Measurements from ENCODE around the gene ANXA11. TPM values are rescaled to one million over a fixed set of nuclear protein-coding genes. Genes with fewer than 3 reads are reported as not detected.
"Not testable (repeated sequence)": the region's sequence is repeated elsewhere in the genome, so short reads cannot be mapped to it uniquely, and the experiment has no call there.

ANXA11 gene
- total RNA-seq: 14.7 and 17.2 TPM in 2 replicates

DNA sequence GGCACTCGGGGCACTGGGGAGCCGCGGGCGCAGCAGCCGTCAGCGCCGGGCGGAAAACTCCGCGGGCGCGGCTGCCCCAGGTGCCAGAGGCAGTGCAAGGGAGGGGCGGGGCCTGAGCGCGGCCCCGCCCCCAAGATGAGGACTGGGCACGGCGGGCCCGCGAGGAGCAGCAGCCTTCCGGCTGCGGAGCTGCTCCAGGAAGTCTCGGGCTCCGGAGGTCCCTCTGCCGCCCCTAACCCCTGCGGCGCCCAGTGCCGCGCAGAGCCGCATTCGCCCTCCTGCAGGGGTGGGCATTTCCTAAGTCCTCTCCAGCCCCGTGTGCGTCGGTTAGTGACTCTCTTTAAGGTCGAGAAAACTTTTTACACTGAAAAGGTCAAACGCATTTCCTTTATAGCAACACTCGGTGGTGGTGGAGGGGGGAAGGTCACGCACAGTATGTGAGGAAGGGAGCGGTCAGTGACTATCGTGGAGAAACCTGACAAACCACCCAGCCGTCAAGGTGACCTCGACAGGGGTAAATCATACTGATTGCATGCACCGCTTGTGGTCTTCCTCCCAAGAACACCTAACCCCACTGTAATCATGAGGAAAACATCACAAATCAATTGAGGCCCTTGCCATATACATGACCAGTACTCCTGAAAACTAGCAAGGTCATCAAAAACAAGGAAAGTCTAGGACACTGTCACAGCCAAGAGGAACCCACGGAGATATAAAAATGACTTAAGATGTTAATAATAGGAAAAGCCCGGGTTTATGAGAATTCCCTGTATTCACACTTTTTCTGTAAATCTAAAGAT is at the start of gene ANXA11:
Gene ANXA11 (minus strand): TSS at position 61 of the 800 bp plus-strand sequence. CDS start 32,676 bp downstream, outside the sequence.
- DNase-seq (ENCODE audit: low read depth in 2 of 2): peak; percentile 59 to 75

DNA sequence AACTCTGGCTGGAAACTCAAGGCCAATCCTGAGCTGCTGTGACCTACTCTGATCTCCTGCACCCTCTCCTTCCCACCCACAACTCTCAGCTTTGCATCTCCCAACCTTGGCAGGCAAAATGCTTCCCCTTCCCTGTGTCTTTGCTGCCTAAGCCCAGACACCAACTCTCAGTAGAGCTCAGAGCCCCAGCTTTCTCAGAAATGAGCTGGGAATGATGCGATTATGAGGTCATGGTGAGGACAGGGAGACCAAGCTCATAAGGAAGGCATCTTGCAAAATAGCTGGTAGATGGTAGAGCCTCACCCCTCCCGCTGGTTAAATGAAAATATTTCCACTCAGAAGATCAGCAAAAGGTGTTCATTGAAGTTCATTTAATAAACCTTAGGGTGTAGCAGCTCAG is 49.4 kb upstream of the ANXA11 start:
- DNase-seq (ENCODE audit: low read depth in 2 of 2): not testable (repeated sequence)

DNA sequence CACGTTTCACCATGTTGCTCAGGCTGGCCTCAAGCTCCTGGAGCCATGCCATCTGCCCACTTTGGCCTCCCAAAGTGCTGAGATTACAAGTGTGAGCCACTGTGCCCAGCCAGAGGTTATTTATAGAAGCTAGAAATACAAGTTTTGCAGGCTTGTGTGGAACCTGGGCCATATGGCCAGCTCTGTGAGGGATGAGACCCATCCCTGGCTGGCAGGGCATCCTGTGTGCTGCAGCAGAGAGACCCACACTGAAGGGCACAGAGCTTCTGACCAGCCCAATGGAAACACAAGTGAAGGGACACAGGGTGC is 48.6 kb upstream of the ANXA11 start:
- not testable (repeated sequence) for DNase-seq (ENCODE audit: low read depth in 2 of 2)

DNA sequence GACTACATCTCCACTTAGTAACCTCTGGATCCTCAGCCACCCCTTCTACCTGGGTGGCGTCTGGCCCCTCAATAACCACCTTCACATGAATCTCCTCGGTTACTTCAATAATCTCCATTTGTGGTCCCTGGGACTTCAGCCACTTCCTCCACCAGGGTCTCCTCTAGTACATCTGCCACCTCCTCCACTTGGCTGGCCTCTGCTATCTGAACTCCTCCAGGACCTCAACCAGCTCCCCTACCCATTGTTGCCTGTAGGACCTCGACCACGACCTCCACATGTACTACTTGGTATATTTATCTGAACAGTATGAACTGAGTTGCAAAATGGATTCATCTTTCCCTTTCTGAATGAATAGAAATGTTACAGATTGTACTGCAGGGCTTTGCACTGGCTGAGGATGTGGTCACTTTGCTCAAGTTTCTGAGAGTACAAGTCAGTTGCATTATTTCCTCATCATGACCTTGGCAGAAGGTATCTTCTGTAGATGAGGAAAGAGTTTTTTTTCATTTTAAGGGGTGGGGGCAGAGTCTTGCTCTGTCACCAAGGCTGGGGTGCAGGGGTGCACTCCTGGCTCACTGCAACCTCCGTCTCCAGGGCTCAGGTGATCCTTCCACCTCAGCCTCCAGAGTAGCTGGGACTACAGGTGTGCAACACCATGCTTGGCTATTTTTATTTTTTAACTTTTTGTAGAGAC is 48.1 kb upstream of the ANXA11 start:
- no peak for DNase-seq (ENCODE audit: low read depth in 2 of 2)

DNA sequence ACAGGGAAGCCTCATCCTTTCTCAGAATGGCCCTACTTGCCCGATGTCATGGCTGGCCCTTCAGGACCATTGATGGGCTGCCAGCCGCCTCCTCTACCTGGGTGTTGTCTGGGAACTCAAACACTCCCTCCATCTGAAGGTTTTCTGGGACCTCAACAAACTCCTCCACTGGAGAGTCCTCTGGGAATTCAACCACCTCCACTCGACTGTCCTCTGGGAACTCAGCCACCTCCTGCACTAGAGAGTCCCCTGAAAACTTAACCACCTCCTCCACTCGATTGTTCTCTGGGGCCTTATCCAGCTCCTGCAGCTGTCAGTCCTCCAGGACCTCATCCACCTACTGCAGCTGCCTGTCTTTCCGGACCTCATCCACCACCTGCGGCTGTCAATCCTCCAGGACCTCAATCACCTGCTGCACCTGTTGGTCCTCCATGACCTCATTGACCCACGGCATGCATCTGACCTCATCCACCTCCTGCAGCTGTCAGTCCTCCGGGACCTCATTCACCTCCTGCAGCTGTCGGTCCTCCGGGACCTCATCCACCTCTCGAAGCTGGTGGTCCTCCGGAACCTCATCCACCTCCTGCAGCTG is 47.1 kb upstream of the ANXA11 start:
- no peak for DNase-seq (ENCODE audit: low read depth in 2 of 2)

DNA sequence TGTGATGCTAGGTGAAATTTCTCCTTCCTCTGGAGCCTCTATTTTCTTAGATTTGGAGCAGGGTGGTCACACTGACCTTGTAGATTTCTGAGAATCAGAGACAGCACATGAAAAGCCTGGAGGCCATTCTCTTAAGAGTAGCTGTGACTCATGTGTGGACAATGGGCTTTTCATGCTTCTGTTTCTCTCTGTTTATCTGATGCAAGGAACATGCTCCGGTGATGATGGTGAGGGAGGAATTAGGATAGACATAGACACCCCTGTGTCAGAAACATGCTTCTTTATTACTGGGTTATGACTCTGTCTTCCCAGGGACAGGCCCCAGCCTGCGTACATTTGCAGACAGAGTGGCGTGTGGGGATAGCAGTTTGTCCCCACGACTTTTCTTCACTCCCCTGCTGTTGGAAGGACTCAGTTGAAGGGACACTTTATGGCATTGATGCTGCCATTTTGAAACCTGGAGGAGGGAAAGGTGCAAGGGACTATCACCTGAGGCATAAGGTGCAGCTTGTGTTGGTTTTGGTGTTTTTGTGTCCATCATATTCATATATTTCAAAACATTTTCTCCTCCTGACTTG is 46.5 kb upstream of the ANXA11 start:
- not testable (repeated sequence) for DNase-seq (ENCODE audit: low read depth in 2 of 2)

DNA sequence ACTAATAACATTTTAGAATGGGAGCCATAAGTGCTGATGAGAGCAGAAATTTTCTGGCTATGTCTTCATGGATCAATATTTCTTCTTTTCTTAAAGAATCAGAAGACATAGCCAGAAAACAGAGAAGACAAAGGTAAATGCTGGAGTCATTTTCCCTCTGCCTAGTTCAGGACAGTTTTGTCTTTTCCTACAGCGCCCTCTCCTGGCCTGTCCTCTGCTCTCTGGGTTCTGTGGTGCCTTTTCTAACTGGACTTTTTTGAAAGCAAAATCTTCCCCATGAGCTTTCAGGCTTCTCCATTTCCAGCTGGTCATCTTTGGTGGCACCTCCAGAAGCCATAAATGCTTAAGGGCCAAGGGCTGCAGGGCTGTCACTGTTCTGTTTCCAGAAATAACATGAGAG is 45.1 kb upstream of the ANXA11 start:
- not testable (repeated sequence) for DNase-seq (ENCODE audit: low read depth in 2 of 2)

DNA sequence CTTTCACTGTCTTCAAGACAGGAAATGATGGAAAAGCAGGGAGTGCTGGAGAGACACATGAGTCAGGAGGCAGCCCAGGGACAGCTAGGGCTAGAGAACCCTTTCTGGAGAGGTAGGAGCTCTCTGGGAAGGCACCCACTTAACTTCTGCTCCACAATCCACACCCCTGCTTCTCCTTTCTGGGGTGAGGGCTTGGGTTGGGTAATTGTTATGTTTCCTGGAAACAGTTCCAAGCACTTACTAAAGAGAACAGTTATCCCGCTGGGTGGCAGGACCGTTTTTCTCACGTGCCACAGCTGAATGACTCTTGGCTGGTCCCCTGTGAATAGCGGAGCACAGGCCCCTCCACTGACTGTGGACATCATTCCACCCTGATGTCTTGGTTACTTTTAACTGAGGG is 44.6 kb upstream of the ANXA11 start:
- DNase-seq (ENCODE audit: low read depth in 2 of 2): not testable (repeated sequence)

DNA sequence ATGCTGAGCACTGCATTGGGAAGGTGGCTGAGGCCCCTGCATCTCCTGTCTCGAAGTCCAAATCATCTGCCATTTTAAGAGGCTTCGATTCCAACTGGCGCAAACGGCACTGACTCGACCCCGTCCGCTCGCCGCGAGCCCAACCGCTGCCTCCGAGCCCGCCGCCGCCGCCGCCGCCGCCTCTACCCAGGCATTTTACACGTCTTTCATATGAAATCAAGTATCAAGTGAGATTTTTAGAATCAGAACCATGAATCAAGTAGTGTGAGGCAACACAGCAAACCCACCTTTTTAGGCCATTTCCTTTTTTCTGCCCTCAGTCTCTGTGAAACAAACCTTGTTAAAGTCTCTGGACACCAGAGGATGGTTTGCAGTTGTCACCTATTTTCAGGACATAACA is 42.3 kb upstream of the ANXA11 start:
- DNase-seq (ENCODE audit: low read depth in 2 of 2): not testable (repeated sequence)

DNA sequence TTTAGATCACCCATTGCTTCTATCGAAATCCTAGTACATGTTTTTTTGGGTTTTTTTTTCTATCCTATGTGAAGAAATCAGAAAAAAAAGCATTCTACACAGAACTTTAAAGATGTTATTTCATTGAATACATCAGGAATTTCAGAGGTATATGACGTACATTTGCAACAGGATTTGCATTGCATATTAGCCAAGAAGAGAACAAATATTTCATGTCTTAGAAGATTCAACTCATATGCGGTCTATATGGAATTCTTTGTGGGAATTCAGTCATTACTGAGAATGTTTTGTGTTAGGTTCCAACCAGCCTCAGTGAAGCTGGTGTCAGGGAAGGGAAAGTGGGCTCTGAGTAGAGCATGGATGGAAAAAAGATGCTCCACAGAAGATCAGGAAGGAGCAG is 39.0 kb upstream of the ANXA11 start:
- not testable (repeated sequence) for DNase-seq (ENCODE audit: low read depth in 2 of 2)

DNA sequence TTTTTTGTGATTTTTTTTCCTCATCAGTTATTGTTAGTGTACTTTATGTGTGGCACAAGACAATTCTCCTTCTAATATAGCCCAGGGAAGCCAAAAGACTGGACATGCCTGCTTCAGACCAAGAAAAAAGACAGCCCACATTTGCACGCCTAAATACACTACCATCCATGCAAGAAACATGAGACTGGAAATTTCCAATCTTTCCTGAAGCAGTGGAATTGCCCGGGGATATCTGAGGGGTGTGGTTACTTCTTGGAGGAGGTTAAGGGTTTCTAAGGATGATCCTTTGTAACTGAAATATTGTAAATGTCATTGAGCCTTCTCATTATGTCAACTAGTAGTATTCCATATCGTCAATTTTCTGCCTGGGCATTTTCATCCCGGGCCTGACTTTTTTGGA is 37.0 kb upstream of the ANXA11 start:
- not testable (repeated sequence) for DNase-seq (ENCODE audit: low read depth in 2 of 2)

DNA sequence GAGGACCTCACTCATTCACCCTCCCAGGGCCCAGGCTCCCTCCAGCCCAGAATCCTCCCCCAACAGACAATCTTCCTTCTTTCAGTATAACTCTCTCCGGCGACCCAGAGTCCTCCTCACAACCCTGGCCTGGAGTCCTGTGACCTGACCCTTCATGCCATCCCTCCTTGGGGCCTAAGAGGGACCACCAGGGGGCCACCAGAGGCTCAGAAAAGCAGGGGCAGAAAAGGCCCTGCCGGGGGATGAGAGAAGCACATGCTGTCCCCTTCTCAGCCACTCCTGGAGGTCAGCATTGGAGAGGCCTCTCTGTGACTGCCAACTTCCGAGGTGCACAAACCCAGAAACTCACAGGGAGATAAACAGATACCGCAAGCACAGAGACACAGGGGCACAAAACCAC is 31.1 kb upstream of the ANXA11 start:
- not testable (repeated sequence) for DNase-seq (ENCODE audit: low read depth in 2 of 2)

DNA sequence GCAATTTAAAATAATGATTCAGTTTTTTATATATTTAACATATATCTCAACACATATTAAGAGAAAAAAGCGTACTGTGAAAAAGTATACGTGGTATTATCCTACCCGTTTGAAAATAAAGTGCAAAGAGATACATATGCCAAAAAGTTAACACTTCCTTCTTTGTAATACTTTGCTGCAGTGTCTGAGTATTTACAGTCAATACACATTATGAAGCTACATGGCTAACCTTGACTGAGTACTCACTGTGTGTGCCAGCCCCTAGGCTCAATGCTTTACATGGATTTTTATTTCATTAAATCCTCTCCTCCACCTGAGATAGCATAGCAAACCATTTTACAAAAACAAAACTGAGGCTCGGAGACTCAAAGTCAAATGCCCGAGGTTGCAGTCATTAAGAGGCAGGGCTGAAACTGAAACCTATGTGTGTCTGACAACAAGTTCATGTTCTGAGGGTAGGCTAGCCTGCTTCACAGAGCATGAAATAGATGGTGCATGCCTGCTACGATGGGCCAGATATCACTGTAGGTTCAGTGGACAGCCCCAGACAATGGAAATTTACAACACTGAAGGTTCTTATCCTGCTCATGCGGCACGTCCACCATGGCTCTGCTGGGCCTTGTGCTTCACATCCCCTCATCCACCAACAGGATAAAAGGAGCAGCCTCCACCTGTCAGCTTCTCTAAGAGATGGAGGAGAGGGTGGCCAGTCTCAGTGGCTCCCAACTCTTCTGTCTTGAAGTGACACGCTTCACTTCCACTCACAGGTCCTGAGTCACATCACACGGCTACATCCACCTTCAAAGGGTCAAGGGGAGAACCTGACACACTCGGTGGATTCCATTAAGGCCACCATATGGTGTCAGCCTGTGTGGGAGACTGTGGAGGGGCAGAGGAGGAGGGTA is 29.2 kb upstream of the ANXA11 start:
- not testable (repeated sequence) for DNase-seq (ENCODE audit: low read depth in 2 of 2)

DNA sequence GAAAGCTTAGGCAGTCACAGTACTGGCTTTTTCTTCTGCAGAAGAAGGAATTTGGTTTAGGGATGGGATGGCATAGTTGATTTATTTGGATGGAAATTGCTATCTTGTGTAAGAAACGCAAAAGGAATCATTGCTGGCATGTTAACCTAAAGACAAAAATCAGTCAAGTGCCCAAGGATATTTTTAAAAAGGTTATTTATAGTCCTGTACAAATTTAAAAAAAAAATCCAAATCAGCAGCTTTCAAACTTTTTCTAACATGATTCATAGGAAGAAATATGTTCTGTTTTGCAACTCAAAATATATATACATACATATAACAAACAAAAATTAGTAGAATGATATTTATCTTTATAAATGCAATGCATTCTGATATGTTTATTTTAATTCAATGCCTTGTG is 28.5 kb upstream of the ANXA11 start:
- not testable (repeated sequence) for DNase-seq (ENCODE audit: low read depth in 2 of 2)

DNA sequence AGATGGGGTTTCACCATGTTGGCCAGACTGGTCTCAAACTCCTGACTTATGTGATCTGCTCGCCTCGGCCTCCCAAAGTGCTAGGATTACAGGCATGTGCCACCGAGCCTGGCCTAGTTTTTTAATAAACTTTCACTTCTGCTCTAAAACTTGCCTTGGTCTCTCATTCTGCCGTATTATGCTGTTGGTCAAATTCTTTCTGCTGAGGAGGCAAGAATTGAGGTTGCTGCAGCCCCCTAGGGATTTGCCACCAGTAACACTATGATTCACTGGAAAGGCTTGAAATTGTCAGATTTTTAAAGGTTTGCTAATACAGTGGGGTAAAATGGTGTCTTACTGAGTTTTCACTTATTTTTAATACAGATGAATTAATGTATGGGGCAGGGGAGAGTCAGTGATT is 21.4 kb upstream of the ANXA11 start:
- not testable (repeated sequence) for DNase-seq (ENCODE audit: low read depth in 2 of 2)

DNA sequence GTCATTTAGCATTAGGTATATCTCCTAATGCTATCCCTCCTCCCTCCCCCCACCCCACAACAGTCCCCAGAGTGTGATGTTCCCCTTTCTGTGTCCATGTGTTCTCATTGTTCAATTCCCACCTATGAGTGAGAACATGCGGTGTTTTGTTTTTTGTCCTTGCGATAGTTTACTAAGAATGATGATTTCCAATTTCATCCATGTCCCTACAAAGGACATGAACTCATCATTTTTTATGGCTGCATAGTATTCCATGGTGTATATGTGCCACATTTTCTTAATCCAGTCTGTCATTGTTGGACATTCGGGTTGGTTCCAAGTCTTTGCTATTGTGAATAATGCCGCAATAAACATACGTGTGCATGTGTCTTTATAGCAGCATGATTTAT is 17.7 kb upstream of the ANXA11 start:
- DNase-seq (ENCODE audit: low read depth in 2 of 2): not testable (repeated sequence)

DNA sequence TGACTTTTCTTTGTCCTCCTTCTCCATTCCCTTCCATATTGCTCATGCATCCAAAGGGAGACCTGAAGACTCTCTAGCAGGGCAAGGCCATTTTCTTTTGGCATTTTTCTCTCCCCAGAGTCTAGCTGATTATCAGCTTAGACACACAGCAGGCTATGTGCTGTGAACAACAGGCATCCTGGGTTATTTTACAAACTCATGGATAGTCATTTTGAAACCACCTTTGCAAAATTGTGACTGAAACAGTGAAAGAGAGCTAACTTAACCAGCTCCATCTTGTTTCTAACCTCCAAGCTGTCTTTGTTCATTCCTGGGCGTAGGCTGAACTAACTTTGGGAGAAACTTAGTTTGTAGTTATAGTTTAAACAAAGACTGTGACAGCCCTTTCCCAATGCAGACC is 13.5 kb upstream of the ANXA11 start:
- DNase-seq (ENCODE audit: low read depth in 2 of 2): not testable (repeated sequence)

DNA sequence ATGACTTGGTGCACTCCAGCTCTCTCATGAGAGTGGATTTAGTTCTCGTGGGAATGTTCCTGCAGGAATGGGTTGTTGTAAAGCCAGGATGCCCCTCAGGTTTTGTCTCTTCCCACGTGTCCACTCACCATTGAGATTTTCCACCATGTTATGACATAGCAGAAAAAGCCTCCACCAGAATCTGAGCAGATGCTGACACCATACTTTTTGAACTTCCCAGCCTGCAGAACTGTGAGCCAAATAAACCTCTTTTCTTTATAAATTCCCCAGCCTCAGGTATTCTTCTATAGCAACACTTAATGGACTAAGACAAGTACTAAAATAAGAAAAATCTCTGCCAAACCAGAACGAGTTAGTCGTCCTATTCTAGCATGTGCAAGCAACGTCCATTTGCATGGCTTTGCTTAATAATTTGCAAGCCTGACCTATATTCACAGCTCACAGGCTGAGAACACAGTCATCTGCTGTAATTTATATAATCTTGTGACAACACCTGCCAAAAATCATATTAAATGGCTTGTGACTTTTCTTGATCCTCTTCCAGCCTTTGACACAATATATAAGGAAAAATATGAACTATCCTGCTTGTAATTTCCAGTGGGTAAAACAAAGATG is 9.1 kb upstream of the ANXA11 start:
- not testable (repeated sequence) for DNase-seq (ENCODE audit: low read depth in 2 of 2)

DNA sequence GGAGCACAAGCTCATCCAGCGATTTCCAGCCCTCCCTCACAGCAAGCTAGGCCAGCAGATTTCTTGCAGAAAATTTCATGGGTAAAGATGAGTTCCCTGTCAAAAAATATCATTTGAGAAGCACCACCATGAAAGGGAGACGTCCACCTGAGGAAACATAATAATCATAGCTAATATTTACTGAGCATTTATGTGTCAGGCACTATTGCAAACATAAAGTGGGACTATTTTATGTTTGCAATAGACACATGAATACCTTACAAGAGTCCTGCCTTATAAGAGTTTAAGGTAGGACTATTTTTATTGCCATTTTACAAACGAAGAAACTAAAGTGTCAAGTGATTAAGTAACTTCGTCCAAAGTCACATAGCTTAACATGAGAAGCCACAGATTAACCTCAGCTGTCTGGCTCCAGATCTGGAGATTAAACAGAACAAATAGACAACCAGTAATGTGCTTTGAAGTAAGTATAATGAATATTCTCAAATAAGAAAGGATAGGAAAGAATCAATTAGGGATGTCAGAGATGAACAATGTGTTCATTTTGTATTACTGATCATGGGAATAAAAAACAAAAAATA is 7.3 kb upstream of the ANXA11 start:
- not testable (repeated sequence) for DNase-seq (ENCODE audit: low read depth in 2 of 2)

DNA sequence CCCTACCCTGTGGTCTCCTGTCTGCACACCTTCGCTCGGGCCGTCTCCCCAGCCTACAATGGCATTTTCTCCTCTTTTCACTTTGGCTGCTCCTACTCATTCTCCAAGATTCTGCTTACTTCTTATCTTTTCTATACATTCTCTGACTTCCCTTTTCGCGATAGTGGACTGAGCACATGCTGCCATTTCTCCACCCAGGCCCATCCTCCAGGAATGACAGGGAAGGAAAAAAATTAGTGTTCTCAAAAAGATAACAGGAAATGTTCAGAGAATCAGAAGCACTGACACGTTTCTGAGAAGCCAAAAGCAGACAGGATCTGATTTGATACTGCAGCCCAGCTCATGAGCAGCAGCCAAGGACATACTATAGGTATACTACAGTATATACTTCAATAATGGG is 6.4 kb upstream of the ANXA11 start:
- no peak for DNase-seq (ENCODE audit: low read depth in 2 of 2)

Measured in lung microvascular endothelial cell (primary cell).